ENCODE data around the gene RTKN2. TPM values are rescaled to one million over a fixed set of nuclear protein-coding genes. Genes with fewer than 3 reads are reported as not detected.

The RTKN2 gene
- total RNA-seq, 6 donors from 2014 or later = 47.1 to 99.5 (median 60.0) TPM

GRCh38 chr10:62170732-62171131 lies 97.9 kb downstream of the RTKN2 start:
- DNase-seq (no peak), ATAC-seq (ENCODE audit: low FRiP score in 2 of 2) (no peak)
- 36 to 59% methylated on average over 1 of the region's 1 CpG for WGBS, 2 donors
- Histone ChIP-seq H3K4me1 (peaks cover 3 to 13% (median 9%) of the 10 kb centered on the region in 4 donors), H3K27me3 (no peaks in the 10 kb centered on the region), H3K9me3 (peaks cover 0 to 5% (median 2%) of the 10 kb centered on the region in 4 donors), H3K4me3 (no peak overlapping the region), H3K27ac (no peak overlapping the region), H3K36me3 (no peaks in the 10 kb centered on the region)
- no peak for TF ChIP-seq POLR2AphosphoS5 (IDR thresholded peaks at IDR 0.05)
- TF ChIP-seq EP300 (IDR thresholded peaks at IDR 0.05) = no peak

DNA sequence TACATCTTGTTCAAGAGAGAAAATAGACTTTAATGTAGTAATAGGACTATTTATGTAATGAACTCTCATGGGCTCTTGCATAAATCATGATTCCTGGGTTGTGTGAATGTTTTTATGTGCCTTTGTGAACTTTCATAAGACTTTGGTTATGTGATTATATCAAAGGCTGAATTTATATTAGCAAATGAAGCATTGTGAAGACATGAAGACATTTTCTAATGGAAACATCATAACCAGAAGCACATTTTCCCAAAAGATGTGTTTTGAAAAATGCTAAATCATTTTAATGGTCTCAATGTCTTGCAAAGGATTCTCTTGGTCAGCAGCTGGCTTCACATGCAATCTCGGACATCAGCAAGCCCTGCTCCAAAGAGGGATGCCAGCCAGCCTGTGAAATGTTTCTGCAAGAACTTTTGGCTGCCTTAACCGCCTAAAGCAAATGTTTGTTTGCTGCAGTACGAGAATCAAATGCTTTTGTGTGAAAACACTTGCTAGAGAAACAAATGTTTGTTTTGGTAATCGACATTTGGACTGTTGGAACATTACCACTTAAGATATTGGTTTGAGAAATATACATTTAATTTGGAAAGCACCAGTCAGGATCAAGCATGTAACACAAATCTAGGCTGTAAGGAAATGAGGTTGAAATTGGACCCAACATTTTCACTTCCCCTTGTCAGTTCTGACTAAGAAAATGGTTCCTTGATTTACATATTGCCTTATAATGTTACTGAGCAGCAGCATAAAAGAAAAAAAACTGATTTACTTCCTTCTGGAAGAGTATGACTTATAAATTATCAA lies 102.1 kb downstream of the RTKN2 start:
- Histone ChIP-seq H3K27me3 (no peaks in the 10 kb centered on the region), H3K4me3 (no peak overlapping the region), H3K9me3 (no peaks in the 10 kb centered on the region), H3K27ac (peak overlapping the region in 3 of 4 donors; percentile 5 to 31 (median 26)), H3K4me1 (peaks cover 3 to 13% (median 9%) of the 10 kb centered on the region in 4 donors), H3K36me3 (no peaks in the 10 kb centered on the region)
- TF ChIP-seq POLR2A (IDR thresholded peaks at IDR 0.05) (no peak), POLR2AphosphoS5 (IDR thresholded peaks at IDR 0.05) (no peak), EP300 (IDR thresholded peaks at IDR 0.05) (no peak), CTCF (IDR thresholded peaks at IDR 0.05) (no peak)
- 35 to 39% methylated on average over 4 of the region's 4 CpGs for WGBS, 2 donors
- DNase-seq (no peak), ATAC-seq (ENCODE audit: low FRiP score in 2 of 2) (peak in 1 of 2 donors; percentile 51)

- WGBS, 2 donors = 94 to 96% methylated on average over 4 of the region's 4 CpGs
- H3K4me3 ChIP-seq = no peak overlapping the region
- no peaks in the 10 kb centered on the region for H3K27me3 ChIP-seq
- H3K9me3 ChIP-seq = no peaks in the 10 kb centered on the region
- H3K4me1 ChIP-seq = peaks cover 3 to 13% (median 9%) of the 10 kb centered on the region in 4 donors
- no peak for ATAC-seq (ENCODE audit: low FRiP score in 2 of 2)
- H3K36me3 ChIP-seq = no peaks in the 10 kb centered on the region
- no peak for DNase-seq
- TF ChIP-seq EP300 (IDR thresholded peaks at IDR 0.05) (no peak), CTCF (IDR thresholded peaks at IDR 0.05) (no peak), POLR2AphosphoS5 (IDR thresholded peaks at IDR 0.05) (no peak), POLR2A (IDR thresholded peaks at IDR 0.05) (no peak)
- H3K27ac ChIP-seq = peak overlapping the region in 1 of 4 donors; percentile 5
Measured at GRCh38 chr10:62165803-62166202, 102.8 kb downstream of the RTKN2 start.

DNA sequence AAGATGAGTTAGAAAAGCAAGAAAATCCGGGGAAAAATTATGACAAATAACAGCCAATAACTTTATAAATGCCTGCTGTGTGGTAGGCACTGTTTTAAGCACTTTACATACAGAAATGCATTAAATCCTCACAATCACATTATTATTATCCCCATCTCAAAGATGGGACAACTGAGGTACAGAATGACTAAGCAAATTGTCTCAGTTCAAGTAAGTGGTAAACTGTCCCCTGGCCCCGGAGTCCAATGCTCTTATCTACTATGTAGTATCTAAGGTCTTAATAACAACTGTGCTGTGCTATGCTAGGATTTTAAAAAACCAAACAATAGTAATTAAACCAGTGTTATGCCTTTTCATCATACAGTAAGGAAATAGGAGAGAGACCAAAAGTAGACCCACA lies 105.6 kb downstream of the RTKN2 start:
- WGBS, 2 donors = 87 to 95% methylated on average over 2 of the region's 2 CpGs
- TF ChIP-seq POLR2A (IDR thresholded peaks at IDR 0.05) = no peak
- TF ChIP-seq EP300 (IDR thresholded peaks at IDR 0.05) = no peak
- TF ChIP-seq POLR2AphosphoS5 (IDR thresholded peaks at IDR 0.05) = no peak
- TF ChIP-seq CTCF (IDR thresholded peaks at IDR 0.05) = no peak
- H3K36me3 ChIP-seq = no peaks in the 10 kb centered on the region

DNA sequence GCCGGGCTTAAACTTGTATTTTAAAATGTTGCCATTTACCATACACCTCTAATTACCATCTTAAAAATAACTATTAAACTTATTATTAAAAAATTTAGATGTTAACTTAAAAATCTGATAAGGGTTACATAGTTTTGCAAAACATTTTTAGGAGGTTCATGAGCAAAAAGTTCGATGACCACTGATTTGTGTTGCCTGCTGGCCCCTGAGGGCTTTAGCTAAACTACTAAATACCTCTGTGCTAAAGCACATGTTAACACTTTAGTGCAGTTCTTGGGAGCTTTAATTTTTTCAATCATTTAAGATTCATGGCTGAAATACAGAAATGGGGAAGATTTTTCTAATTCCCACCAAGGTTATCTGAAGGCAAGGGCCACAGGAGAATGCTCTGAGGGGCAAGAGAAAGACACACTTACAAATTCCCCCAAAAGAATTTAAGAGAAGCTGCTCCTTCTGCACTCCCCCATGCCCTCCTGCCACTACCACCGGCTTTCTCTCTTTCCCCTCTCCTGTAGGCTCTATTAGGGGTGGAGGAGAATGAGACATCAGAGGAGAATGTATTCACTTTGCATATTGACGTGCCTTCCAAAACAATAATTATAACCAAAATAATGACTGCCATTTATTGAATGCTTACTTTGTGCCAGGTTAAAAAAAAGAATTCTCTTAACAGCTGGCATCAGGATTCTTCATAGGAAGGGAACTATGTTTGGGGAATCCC lies 106.2 kb downstream of the RTKN2 start:
- no peak overlapping the region for H3K4me3 ChIP-seq
- H3K27me3 ChIP-seq = no peaks in the 10 kb centered on the region
- TF ChIP-seq POLR2A (IDR thresholded peaks at IDR 0.05) (no peak), POLR2AphosphoS5 (IDR thresholded peaks at IDR 0.05) (no peak), CTCF (IDR thresholded peaks at IDR 0.05) (no peak), EP300 (IDR thresholded peaks at IDR 0.05) (no peak)
- no peak overlapping the region for H3K27ac ChIP-seq
- DNase-seq = no peak
- 89% methylated on average over 4 of the region's 4 CpGs for WGBS, 2 donors
- no peak for ATAC-seq (ENCODE audit: low FRiP score in 2 of 2)
- H3K9me3 ChIP-seq = no peaks in the 10 kb centered on the region
- H3K36me3 ChIP-seq = no peaks in the 10 kb centered on the region
- H3K4me1 ChIP-seq = peaks cover 3 to 13% (median 9%) of the 10 kb centered on the region in 4 donors

More for the DNA sequence above, 105.6 kb downstream of the RTKN2 start:
- no peak for DNase-seq
- peaks cover 3 to 13% (median 9%) of the 10 kb centered on the region in 4 donors for H3K4me1 ChIP-seq
- H3K9me3 ChIP-seq = no peaks in the 10 kb centered on the region
- H3K27me3 ChIP-seq = no peaks in the 10 kb centered on the region
- no peak overlapping the region for H3K4me3 ChIP-seq
- no peak overlapping the region for H3K27ac ChIP-seq
- ATAC-seq (ENCODE audit: low FRiP score in 2 of 2) = no peak
